Gastroesophageal sphincter (tissue), 4 donors: ENCODE results near the gene NRG2. TPM values are rescaled to one million over a fixed set of nuclear protein-coding genes. Genes with fewer than 3 reads are reported as not detected.

Experiments used
- ATAC-seq: fragments of 150-250 bp; one replicate; pipeline ENCODE4 v1.9.1; 2016; ENCODE audit warnings: mild to moderate bottlenecking, moderate library complexity
- H3K27ac ChIP-seq, 4 donors: fragments of 200-600 bp; sonication (generic) in 3 of 4; 1 replicate in 3 of 4; 2 replicates in 1 of 4; pipeline ENCODE4 v1.5.1; 2016 to 2019
- H3K27me3 ChIP-seq: fragments of 200-600 bp; sonication (generic); one replicate; pipeline ENCODE4 v1.5.1; 2019
- H3K36me3 ChIP-seq, 2 donors: fragments of 200-600 bp; sonication (generic); one replicate each; pipeline ENCODE4 v1.5.1; 2019; ENCODE audit warnings: control low read depth in 1 of 2
- H3K4me1 ChIP-seq, 3 donors: fragments of 200-600 bp; sonication (generic); 1 replicate in 2 of 3; 2 replicates in 1 of 3; pipeline ENCODE4 v1.5.1; 2016 to 2019; ENCODE audit warnings: control low read depth in 2 of 3
- H3K4me3 ChIP-seq, 2 donors: fragments of 200-600 bp; sonication (generic); one replicate each; pipeline ENCODE4 v1.5.1; 2019; ENCODE audit warnings: mild to moderate bottlenecking in 1 of 2, moderate library complexity in 1 of 2
- H3K9me3 ChIP-seq, 3 donors: fragments of 200-600 bp; sonication (generic); one replicate each; pipeline ENCODE4 v1.5.1; 2017 to 2019; ENCODE audit warnings: control low read depth in 2 of 3
- EP300 ChIP-seq: sonication (generic); formaldehyde crosslinking; IDR thresholded peaks from one replicate; pipeline ENCODE4 v1.6.1; 2017; ENCODE audit warnings: antibody characterized with exemption, mild to moderate bottlenecking
- POLR2A ChIP-seq, 2 donors: fragments of 450-650 bp; IDR thresholded peaks; one replicate each; pipeline ENCODE4 v1.6.1; 2017; ENCODE audit warnings: antibody characterized with exemption in 2 of 2, mild to moderate bottlenecking in 2 of 2, moderate library complexity in 1 of 2
- POLR2AphosphoS5 ChIP-seq: sonication (generic); formaldehyde crosslinking; IDR thresholded peaks from one replicate; pipeline ENCODE4 v1.6.1; 2017; ENCODE audit warnings: antibody characterized with exemption
- WGBS, 2 donors: methylation state at CpG; one replicate each; pipeline ENCODE4 v1.1.5; 2018; ENCODE audit warnings: low coverage in 1 of 2; 5-methylcytosine and 5-hydroxymethylcytosine counted together
- total RNA-seq, 4 donors: library from RNA; depleted of rRNA; stranded (reverse); fragments of >200 nt; gene quantifications; one replicate each; pipeline ENCODE4 v1.1.0, GENCODE V29; 2016
- TF ChIP-seq, protein P1 (sequence below), 4 experiments: fragments of 200-600 bp in 2 of 4; fragments of 450-650 bp in 2 of 4; sonication (generic) in 1 of 4; IDR thresholded peaks; one replicate each; pipeline ENCODE4 v1.5.1; 2017 to 2019; ENCODE audit warnings: antibody characterized with exemption in 4 of 4, mild to moderate bottlenecking in 2 of 4, moderate library complexity in 2 of 4

The NRG2 gene
- total RNA-seq, 4 donors from 2014 or later: 3.2 to 7.6 (median 5.1) TPM

DNA sequence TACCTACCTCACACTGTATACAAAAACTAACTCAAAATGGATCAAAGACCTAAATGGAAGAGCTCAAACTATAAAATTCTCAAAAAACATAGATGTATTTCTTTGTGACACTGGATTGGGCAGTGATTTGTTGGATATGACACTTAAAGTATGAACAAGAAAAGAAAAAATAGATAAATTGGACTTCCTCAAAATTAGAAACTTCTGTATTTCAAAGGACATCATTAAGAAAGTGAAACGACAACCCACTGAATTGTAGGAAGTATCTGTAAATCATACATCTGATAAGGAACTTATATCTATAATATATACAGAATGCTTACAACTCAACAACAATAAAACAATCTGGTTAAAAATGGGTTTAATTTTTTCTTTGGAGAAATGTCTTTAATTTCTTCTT is 96.7 kb downstream of the NRG2 start:
- no peak for ATAC-seq
- TF ChIP-seq, protein P1, sequence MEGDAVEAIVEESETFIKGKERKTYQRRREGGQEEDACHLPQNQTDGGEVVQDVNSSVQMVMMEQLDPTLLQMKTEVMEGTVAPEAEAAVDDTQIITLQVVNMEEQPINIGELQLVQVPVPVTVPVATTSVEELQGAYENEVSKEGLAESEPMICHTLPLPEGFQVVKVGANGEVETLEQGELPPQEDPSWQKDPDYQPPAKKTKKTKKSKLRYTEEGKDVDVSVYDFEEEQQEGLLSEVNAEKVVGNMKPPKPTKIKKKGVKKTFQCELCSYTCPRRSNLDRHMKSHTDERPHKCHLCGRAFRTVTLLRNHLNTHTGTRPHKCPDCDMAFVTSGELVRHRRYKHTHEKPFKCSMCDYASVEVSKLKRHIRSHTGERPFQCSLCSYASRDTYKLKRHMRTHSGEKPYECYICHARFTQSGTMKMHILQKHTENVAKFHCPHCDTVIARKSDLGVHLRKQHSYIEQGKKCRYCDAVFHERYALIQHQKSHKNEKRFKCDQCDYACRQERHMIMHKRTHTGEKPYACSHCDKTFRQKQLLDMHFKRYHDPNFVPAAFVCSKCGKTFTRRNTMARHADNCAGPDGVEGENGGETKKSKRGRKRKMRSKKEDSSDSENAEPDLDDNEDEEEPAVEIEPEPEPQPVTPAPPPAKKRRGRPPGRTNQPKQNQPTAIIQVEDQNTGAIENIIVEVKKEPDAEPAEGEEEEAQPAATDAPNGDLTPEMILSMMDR (IDR thresholded peaks at IDR 0.05): no peak
- TF ChIP-seq POLR2A (IDR thresholded peaks at IDR 0.05) (no peak), POLR2AphosphoS5 (no peak)
- 78 to 79% methylated on average over 1 of the region's 1 CpG for WGBS, 2 donors
- Histone ChIP-seq H3K4me3 (no peak overlapping the region), H3K9me3 (peaks cover 0 to 18% (median 0%) of the 10 kb centered on the region in 3 donors), H3K36me3 (no peaks in the 10 kb centered on the region), H3K4me1 (peaks cover 0 to 1% (median 0%) of the 10 kb centered on the region in 3 donors), H3K27me3 (no peaks in the 10 kb centered on the region), H3K27ac (no peak overlapping the region)

DNA sequence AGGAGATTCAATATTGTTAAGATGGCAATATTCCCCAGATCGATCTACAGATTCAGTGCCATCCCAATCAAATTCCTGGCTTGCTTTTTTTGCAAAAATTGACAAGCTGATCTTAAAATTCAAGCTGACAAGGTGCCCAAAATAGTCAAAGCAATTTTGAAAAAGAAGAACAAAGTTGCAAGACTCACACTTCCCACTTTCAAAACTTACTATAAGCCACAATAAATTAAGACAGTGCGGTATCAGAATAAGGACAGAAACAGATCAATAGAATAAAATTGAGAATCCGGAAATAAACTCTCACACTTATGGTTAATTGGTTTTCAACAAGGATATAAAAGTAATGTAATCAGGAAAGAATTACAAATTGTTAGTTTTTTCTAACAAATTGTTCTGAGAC is 97.1 kb downstream of the NRG2 start:
- no peaks in the 10 kb centered on the region for H3K36me3 ChIP-seq
- H3K4me1 ChIP-seq: no peaks in the 10 kb centered on the region
- no peaks in the 10 kb centered on the region for H3K27me3 ChIP-seq
- no peak overlapping the region for H3K4me3 ChIP-seq
- WGBS, 2 donors: 83 to 87% methylated on average over 3 of the region's 3 CpGs
- ATAC-seq: no peak
- H3K9me3 ChIP-seq: peaks cover 0 to 18% (median 0%) of the 10 kb centered on the region in 3 donors
- H3K27ac ChIP-seq: no peak overlapping the region
- TF ChIP-seq, protein P1 (IDR thresholded peaks at IDR 0.05): no peak
- TF ChIP-seq POLR2A (IDR thresholded peaks at IDR 0.05): no peak
- TF ChIP-seq POLR2AphosphoS5: no peak
- TF ChIP-seq EP300: no peak

DNA sequence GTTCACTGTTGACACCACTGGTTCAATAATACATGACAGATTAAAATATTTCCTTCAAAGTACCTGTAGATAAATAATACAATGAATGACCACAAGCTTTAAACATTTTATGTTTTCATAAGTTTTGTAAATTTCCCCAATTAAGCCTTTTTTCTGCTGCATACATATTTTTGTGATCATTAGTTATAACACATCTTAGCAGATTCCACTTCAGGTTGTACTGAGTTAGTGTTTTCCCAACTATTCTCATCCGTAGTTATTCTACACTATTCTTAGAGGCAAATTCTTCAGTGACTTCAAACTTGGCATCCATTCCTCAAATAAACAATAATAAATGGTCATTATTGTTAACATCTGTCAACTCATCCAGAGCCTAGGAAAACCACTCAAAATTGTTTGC is 100.9 kb downstream of the NRG2 start:
- H3K4me1 ChIP-seq: no peaks in the 10 kb centered on the region
- H3K4me3 ChIP-seq: no peak overlapping the region
- WGBS, 2 donors: 46 to 50% methylated on average over 1 of the region's 1 CpG
- ATAC-seq: no peak
- no peaks in the 10 kb centered on the region for H3K27me3 ChIP-seq
- no peaks in the 10 kb centered on the region for H3K36me3 ChIP-seq
- no peak overlapping the region for H3K27ac ChIP-seq
- peaks cover 0 to 33% (median 0%) of the 10 kb centered on the region in 3 donors for H3K9me3 ChIP-seq
- TF ChIP-seq, protein P1 (IDR thresholded peaks at IDR 0.05): no peak
- TF ChIP-seq POLR2A (IDR thresholded peaks at IDR 0.05) (no peak), EP300 (no peak), POLR2AphosphoS5 (no peak)

DNA sequence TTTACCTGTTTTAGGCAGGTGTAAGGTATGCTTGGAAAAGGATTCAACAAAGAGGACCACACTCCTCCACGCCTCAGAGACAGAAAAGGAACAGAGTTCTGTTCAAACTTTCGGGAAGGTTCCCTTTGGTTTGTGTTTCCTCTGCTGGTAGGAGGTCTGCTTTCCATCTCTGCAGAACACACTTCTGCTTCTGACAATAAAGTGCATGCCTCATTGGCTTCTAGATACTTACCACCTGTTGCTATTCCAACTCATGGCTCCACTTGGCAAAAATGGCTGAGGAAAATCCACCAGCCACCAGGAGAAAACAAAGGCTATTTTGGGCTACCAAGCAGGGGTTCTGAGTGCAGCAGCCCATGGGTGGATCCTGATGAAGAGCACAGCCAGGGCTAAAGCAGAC is 112.7 kb downstream of the NRG2 start:
- Histone ChIP-seq H3K4me1 (no peaks in the 10 kb centered on the region), H3K4me3 (no peak overlapping the region), H3K27me3 (no peaks in the 10 kb centered on the region), H3K27ac (no peak overlapping the region), H3K36me3 (no peaks in the 10 kb centered on the region), H3K9me3 (no peaks in the 10 kb centered on the region)
- WGBS, 2 donors: 71 to 77% methylated on average over 2 of the region's 2 CpGs
- TF ChIP-seq POLR2A (IDR thresholded peaks at IDR 0.05) (no peak), EP300 (no peak)
- TF ChIP-seq, protein P1 (IDR thresholded peaks at IDR 0.05): no peak
- ATAC-seq: no peak

DNA sequence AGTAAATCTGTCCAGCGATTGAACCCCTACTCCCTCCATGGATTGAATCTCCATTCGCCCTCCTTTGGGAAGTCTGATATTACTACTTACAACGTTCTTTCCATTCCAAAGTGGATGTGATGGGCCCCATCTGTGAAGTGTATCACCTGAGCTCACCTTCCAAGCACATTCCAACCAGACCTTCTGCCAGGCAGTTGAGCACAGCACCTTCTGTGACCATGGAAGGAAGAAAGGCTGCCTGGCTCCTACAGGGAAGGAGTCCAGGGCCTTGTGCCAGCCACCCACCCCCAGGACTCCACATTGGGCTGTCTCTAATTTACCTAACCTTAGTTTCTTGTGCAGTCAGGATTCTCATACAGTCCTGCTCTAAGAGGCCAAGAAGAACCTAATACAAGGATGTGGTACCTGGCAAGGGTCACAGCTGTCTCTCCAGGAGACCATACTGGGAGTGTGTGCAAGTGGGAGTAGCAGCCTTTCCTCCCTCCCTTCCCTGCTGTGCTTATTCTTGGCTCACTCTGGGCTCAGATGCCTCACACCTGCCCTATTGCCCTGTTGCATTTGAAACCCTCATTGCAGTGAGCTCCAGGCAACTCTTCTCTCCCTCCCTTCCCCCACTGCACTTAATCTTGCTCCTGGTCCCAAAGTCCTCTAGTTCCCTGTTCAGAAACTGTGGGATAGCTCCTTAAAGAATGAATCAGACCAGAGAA is 116.1 kb downstream of the NRG2 start:
- no peaks in the 10 kb centered on the region for H3K27me3 ChIP-seq
- no peak overlapping the region for H3K4me3 ChIP-seq
- no peak for ATAC-seq
- H3K9me3 ChIP-seq: no peaks in the 10 kb centered on the region
- 78 to 90% methylated on average over 2 to 3 of the region's 3 CpGs for WGBS, 2 donors
- TF ChIP-seq POLR2A (IDR thresholded peaks at IDR 0.05): no peak
- TF ChIP-seq, protein P1 (IDR thresholded peaks at IDR 0.05): no peak
- no peak for TF ChIP-seq POLR2AphosphoS5
- no peak for TF ChIP-seq EP300
- H3K4me1 ChIP-seq: no peaks in the 10 kb centered on the region
- no peak overlapping the region for H3K27ac ChIP-seq
- no peaks in the 10 kb centered on the region for H3K36me3 ChIP-seq
